ENCODE data around the gene EIF5A.

EIF5A gene

GRCh38 chr17:7306911-7307685, at the start of gene EIF5A:
Gene EIF5A, plus strand, starts transcription at chr17:7307628. Its CDS starts 2,008 bp downstream, at chr17:7309636.
- peak; percentile 100 for DNase-seq (ENCODE audit: low read depth)

DNA sequence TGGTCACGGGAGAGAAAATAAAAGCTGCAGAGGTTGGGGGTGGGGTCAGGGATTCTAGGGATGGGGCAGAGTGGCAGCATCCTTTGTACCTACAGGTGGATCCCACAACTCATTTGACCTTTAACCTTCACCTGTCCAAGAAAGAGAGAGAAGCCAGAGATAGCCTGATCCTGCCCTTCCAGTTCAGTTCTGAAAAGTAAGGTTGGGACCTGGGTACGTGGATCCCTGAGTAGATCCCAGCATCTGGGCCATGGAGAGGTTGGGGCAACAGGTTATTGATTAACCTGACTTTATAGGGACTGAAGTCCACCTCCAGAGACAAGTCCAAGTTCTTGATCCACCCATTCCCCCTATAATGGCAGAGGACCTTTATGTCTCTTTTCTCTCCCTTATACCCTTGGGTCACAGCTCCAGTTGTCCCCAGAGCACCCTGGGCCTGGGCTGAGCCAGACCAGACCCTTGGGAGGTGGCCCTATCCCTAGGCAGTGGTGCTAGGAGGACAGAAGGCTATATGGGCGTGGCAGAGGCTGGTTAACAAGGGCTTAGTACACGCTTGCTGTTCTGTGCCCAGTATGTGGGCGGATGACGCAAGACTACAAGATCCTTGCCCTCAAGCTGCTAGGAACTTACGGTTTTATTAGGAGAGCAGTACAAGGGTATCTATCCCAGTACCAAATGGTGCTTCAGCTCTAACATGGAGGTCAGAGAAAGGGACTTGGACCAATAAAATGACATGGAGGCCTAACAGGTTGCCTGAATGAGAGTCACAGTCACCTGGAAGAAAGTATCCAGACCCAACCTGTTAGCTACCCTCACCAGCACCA, 48.5 kb upstream of the EIF5A start:
- no peak for DNase-seq (ENCODE audit: low read depth)

GRCh38 chr17:7259555-7259889, 47.9 kb upstream of the EIF5A start:
- DNase-seq (ENCODE audit: low read depth), result no peak

- DNase-seq (ENCODE audit: low read depth), result no peak
Observed at GRCh38 chr17:7260151-7260550, 47.3 kb upstream of the EIF5A start.

GRCh38 chr17:7260651-7261378, 46.6 kb upstream of the EIF5A start:
- DNase-seq (ENCODE audit: low read depth), result no peak

- DNase-seq (ENCODE audit: low read depth), result no peak
Observed at GRCh38 chr17:7261379-7262191, 45.8 kb upstream of the EIF5A start.

- DNase-seq (ENCODE audit: low read depth), result no peak
Observed at GRCh38 chr17:7262192-7262934, 45.1 kb upstream of the EIF5A start, which contains the start of gene CLDN7. Gene CLDN7, minus strand, starts transcription at chr17:7262478. Its CDS starts 435 bp downstream, at chr17:7262043.

- no peak for DNase-seq (ENCODE audit: low read depth)
Observed at GRCh38 chr17:7262935-7263800, 44.3 kb upstream of the EIF5A start.

DNA sequence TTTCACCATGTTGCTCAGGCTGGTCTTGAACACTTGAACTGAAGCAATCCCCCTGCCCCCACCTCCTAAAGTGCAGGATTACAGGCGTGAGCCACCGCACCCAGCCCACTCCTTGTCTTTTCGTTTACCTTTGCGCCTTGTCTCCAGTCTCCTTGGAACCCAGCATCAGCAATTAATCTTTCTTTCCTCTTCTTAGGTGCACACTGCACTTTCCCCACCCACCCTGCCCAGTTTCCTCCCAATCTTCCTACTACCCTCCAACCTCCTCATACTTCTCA, 43.7 kb upstream of the EIF5A start:
- DNase-seq (ENCODE audit: low read depth), result no peak

DNA sequence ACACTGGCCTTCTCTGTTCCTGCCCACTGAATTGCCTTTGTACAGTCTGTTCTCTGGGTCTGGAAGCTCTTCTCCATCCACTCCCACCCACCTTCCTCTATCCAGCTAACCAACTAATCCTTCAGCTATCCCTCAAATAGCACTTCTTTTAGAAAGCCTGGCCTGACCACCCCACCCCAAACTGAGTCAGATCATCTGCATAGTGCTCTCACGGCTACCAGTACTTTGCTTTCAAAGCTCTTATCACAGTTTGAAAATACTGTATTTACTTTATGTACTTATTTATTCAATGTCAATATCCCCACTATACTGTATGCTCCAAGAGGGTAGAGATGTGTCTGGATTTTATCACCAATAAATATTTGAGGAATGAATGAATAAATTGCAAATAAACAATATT, 40.6 kb upstream of the EIF5A start:
- DNase-seq (ENCODE audit: low read depth), result no peak

DNA sequence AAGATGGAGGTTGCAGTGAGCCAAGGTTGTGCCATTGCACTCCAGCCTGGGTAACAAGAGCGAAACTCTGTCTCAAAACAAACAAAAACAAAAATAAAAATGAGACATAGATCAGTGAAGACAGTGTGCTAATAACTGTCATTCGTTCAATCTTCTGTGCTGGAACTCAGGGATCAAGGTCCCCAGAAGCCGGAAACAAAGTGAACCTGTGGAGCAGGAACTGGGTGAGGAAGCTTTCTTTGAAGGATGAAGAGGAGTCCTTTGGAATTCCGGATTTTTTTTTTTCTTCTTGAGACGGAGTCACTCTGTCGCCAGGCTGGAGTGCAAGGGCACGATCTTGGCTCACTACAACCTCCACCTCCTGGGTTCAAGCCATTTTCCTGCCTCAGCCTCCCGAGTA, 28.0 kb upstream of the EIF5A start:
- DNase-seq (ENCODE audit: low read depth), result no peak

DNA sequence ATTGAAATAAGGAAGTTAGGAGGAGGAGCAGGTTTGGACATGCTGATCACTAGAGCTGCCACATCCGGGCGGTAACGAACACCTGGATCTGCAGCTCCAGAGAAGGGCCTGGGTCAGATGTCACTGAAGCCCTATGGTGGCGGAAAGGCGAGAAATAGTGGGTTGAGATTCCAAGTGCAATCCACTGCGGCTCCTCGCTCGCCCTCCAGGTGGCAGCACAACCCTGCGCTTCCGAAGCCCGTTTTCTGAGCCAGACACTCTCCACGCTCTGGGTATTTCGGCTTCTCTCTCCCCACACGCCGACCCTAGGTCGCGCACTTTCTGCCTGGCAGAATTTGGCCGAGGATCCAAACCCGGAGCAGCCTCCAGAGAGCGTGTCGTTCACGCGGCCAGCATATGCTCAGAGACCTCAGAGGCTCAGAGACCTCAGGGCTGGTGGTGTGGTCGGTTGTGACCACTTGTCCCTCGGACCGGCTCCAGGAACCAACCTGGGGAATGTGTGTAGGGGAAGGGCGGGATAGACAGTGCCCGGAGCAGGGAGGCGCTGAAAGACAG, 26.8 kb upstream of the EIF5A start:
- peak; percentile 78 for DNase-seq (ENCODE audit: low read depth)

GRCh38 chr17:7281074-7281952, 26.1 kb upstream of the EIF5A start, which contains the start of gene SLC2A4:
Gene SLC2A4, plus strand, starts transcription at chr17:7281718. Its CDS starts 217 bp downstream, at chr17:7281935.
- DNase-seq (ENCODE audit: low read depth), result peak; percentile 65

GRCh38 chr17:7281953-7282751, 25.3 kb upstream of the EIF5A start:
- no peak for DNase-seq (ENCODE audit: low read depth)

GRCh38 chr17:7282752-7283321, 24.6 kb upstream of the EIF5A start:
- no peak for DNase-seq (ENCODE audit: low read depth)

- DNase-seq (ENCODE audit: low read depth), result no peak
Observed at GRCh38 chr17:7283471-7284216, 23.8 kb upstream of the EIF5A start.

DNA sequence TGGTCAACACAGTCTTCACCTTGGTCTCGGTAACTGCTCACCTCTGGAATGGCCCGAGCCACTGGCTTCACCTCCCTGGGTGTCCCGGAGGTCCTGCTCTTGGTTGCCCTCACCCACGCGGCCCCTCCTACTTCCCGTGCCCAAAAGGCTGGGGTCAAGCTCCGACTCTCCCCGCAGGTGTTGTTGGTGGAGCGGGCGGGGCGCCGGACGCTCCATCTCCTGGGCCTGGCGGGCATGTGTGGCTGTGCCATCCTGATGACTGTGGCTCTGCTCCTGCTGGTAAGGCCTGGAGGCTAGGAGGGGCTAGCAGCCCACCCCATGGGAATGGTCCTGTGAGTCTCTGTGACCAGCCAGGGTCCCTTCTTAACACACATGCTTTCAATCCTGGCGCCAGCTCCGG, 22.5 kb upstream of the EIF5A start:
- no peak for DNase-seq (ENCODE audit: low read depth)

Measured in activated gamma-delta T cell treated with anti-CD3 and anti-CD28 coated beads, Interleukin-2, amount 50 U/mL, for 16 hours (primary cell).